HL-60 (cell line): Measurements from ENCODE around the gene FGF18.

Experiments
- DNase-seq, 2 experiments: peaks; one replicate each; pipeline ENCODE4 v3.0.0-alpha.2; 2010 to 2020; ENCODE audit warnings: low read depth in 1 of 2, low spot score in 1 of 2
- H3K27ac ChIP-seq: fragments of 250-450 bp; sonication (Bioruptor Pico); replicated peaks from 2 replicates; pipeline ENCODE4 v1.5.1; 2020; ENCODE audit warnings: mild to moderate bottlenecking, moderate library complexity
- H3K27me3 ChIP-seq: fragments of 250-450 bp; sonication (Bioruptor Pico); 2 replicates; pipeline ENCODE4 v1.5.1; 2021; ENCODE audit warnings: mild to moderate bottlenecking, moderate library complexity; ENCODE audit not compliant: insufficient read depth, poor library complexity, severe bottlenecking
- H3K4me3 ChIP-seq: replicated peaks from 2 replicates; pipeline ENCODE4 v1.5.1; 2011; ENCODE audit warnings: mild to moderate bottlenecking, control low read depth, low read length; ENCODE audit not compliant: insufficient read depth
- CTCF ChIP-seq: IDR thresholded peaks from one replicate; pipeline ENCODE4 v1.5.1; 2011; ENCODE audit warnings: low read length, control low read depth, inconsistent platforms; ENCODE audit not compliant: insufficient read depth
- GABPA ChIP-seq: IDR thresholded peaks from 2 replicates; pipeline ENCODE4 v1.6.1; 2012; ENCODE audit warnings: low read depth
- POLR2AphosphoS5 ChIP-seq: IDR thresholded peaks from 2 replicates; pipeline ENCODE4 v1.6.1; 2012; ENCODE audit warnings: low read depth
- SPI1 ChIP-seq: IDR thresholded peaks from 2 replicates; pipeline ENCODE4 v1.6.1; 2012; ENCODE audit warnings: low read depth, mild to moderate bottlenecking, borderline replicate concordance
- TF ChIP-seq, protein P1 (sequence below): IDR thresholded peaks from 2 replicates; pipeline ENCODE4 v1.6.1; 2012; ENCODE audit warnings: low read depth; ENCODE audit not compliant: insufficient replicate concordance

The FGF18 gene

DNA sequence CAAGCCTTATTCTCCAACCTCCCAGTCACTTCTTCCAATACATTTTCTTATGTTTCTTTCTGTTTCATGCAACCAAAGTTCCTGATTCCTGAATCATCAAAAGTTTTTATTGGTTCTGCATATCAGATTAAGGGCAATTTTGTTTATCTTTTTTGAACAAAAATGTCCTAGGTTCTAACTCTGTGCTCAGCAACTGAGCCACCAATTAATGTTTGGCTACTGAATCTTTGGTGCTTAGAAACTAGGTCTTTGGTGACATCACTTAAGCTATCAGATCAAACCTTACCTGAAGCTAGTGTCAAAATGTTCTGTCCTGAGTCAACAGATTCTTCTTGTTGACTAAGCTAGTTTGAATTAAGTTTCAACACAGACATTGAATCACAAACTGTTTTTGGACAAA, 56.1 kb downstream of the FGF18 start:
- TF ChIP-seq GABPA, result no peak
- TF ChIP-seq SPI1, result no peak
- TF ChIP-seq, protein P1, sequence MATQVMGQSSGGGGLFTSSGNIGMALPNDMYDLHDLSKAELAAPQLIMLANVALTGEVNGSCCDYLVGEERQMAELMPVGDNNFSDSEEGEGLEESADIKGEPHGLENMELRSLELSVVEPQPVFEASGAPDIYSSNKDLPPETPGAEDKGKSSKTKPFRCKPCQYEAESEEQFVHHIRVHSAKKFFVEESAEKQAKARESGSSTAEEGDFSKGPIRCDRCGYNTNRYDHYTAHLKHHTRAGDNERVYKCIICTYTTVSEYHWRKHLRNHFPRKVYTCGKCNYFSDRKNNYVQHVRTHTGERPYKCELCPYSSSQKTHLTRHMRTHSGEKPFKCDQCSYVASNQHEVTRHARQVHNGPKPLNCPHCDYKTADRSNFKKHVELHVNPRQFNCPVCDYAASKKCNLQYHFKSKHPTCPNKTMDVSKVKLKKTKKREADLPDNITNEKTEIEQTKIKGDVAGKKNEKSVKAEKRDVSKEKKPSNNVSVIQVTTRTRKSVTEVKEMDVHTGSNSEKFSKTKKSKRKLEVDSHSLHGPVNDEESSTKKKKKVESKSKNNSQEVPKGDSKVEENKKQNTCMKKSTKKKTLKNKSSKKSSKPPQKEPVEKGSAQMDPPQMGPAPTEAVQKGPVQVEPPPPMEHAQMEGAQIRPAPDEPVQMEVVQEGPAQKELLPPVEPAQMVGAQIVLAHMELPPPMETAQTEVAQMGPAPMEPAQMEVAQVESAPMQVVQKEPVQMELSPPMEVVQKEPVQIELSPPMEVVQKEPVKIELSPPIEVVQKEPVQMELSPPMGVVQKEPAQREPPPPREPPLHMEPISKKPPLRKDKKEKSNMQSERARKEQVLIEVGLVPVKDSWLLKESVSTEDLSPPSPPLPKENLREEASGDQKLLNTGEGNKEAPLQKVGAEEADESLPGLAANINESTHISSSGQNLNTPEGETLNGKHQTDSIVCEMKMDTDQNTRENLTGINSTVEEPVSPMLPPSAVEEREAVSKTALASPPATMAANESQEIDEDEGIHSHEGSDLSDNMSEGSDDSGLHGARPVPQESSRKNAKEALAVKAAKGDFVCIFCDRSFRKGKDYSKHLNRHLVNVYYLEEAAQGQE, result no peak
- no peak for TF ChIP-seq CTCF
- no peak for TF ChIP-seq POLR2AphosphoS5
- no peak overlapping the region for H3K4me3 ChIP-seq
- DNase-seq, result no peak
- no peak overlapping the region for H3K27ac ChIP-seq
- no peaks in the 10 kb centered on the region for H3K27me3 ChIP-seq

DNA sequence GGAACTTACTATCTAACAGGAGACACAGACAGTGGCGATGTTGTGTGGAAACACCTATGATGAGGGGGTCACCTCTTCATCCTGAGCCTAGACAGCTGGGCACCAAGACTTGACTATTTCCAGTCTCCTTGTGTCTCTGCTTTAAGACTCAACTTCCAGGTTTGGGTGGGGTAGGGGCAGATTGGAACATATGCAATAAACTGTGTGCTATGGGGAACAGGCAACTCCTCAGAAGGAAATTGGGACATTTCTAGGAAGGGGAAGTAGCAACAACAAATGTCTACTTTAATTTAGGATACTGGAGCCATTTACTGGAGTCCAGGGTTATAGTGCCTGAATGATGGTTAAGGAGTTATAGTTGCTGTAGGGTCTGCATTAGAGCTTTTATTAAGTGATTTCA, 57.3 kb downstream of the FGF18 start:
- Histone ChIP-seq H3K27me3 (no peaks in the 10 kb centered on the region), H3K27ac (no peak overlapping the region), H3K4me3 (no peak overlapping the region)
- DNase-seq, result no peak
- no peak for TF ChIP-seq POLR2AphosphoS5
- TF ChIP-seq SPI1, result no peak
- TF ChIP-seq, protein P1, result no peak
- no peak for TF ChIP-seq CTCF
- TF ChIP-seq GABPA, result no peak

DNA sequence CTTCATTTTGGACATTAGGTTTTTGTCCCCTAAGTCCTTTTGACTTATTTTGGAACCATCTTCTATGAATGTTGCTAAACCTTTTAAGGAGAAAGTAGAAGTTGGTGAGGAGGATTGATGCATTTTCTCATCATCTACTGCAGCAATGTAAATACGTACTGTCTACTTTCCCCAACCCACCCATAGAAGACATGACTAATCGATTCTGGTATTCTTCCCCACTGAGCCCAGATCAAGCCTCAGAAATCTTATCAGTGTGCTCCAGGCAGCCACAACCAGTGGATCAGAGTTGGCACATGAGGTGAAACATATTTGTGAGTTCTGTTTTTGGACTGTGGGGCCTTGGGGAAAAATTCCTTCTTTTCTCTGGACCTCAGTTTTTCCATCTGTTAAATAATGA, 57.7 kb downstream of the FGF18 start:
- no peak for TF ChIP-seq GABPA
- TF ChIP-seq CTCF, result no peak
- no peak for TF ChIP-seq POLR2AphosphoS5
- no peak for TF ChIP-seq SPI1
- TF ChIP-seq, protein P1, result no peak
- Histone ChIP-seq H3K27ac (no peak overlapping the region), H3K4me3 (no peak overlapping the region), H3K27me3 (no peaks in the 10 kb centered on the region)
- DNase-seq, result no peak
